Coronary artery (tissue), 2 donors: Measurements from ENCODE around the gene DMGDH.

ENCODE experiments used
- DNase-seq: peaks from one replicate; pipeline ENCODE4 v3.0.0-alpha.2; 2017; ENCODE audit warnings: low spot score
- H3K27ac ChIP-seq, 2 donors: fragments of 200-600 bp; sonication (generic); one replicate each; pipeline ENCODE4 v1.5.1; 2016 to 2019
- H3K4me3 ChIP-seq: fragments of 200-600 bp; sonication (generic); 2 replicates; pipeline ENCODE4 v1.5.1; 2016; ENCODE audit warnings: mild to moderate bottlenecking, moderate library complexity
- TF ChIP-seq, protein P1 (sequence below): fragments of 200-600 bp; sonication (generic); IDR thresholded peaks from one replicate; pipeline ENCODE4 v1.5.1; 2019; ENCODE audit warnings: antibody characterized with exemption

DMGDH gene

DNA sequence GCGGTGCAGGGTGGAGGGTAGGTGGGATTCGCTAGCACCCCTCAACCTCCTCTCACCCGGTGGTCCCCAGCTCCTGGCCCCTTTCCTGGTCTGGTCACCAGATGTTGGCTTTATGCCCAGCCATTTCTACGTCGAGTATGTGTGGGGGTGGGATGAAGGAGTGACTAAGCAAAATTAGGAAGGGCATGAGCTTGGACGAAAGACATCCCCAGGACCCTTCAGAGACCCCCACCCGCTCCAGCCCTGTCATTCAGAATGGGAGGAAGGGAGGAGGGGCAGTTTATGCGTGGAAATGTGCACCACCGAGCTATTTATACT lies 835 bp upstream of the DMGDH start:
- no peak for DNase-seq
- TF ChIP-seq, protein P1, sequence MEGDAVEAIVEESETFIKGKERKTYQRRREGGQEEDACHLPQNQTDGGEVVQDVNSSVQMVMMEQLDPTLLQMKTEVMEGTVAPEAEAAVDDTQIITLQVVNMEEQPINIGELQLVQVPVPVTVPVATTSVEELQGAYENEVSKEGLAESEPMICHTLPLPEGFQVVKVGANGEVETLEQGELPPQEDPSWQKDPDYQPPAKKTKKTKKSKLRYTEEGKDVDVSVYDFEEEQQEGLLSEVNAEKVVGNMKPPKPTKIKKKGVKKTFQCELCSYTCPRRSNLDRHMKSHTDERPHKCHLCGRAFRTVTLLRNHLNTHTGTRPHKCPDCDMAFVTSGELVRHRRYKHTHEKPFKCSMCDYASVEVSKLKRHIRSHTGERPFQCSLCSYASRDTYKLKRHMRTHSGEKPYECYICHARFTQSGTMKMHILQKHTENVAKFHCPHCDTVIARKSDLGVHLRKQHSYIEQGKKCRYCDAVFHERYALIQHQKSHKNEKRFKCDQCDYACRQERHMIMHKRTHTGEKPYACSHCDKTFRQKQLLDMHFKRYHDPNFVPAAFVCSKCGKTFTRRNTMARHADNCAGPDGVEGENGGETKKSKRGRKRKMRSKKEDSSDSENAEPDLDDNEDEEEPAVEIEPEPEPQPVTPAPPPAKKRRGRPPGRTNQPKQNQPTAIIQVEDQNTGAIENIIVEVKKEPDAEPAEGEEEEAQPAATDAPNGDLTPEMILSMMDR: no peak
- Histone ChIP-seq H3K4me3 (peak overlapping the region; percentile 66), H3K27ac (no peak overlapping the region)

DNA sequence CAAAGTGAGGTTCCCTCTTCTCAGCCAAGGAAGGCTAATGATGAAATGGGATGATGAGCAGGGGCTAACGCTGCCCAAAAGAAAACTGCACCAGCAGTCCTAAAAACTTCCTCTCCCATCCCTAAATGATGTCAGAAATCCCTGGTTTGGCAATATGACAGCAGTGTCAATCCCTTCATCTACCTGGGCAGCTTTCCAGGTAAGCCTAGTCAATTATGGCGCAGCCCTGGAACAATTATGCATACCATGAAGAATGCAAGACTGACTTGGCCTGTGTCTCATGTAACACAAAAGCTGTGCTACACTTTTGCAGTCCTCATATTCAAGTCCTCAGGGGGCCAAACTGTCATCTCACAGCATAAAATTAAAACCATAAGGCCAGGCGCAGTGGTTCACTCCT lies 7.0 kb downstream of the DMGDH start:
- DNase-seq: no peak
- TF ChIP-seq, protein P1: no peak
- Histone ChIP-seq H3K4me3 (no peak overlapping the region), H3K27ac (no peak overlapping the region)

DNA sequence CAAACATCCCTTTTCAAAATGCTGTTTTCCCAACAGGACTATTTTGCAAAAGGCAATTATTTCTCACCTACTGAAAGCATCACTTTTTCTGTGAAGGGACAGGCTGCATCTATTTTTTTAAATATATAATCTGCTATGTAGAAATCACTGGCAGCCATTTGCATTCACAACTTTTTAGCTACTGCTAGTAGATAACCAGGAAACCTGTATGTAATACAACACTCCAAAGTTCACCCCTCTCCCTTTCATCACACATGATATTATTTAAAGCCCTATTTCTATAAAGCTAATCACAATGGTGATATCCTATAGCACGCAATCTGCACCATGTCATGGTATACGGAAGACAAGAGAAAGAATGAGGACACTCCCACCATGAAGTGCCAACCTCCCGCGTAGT lies 9.8 kb downstream of the DMGDH start:
- TF ChIP-seq, protein P1: no peak
- no peak overlapping the region for H3K4me3 ChIP-seq
- DNase-seq: no peak
- H3K27ac ChIP-seq: no peak overlapping the region

DNA sequence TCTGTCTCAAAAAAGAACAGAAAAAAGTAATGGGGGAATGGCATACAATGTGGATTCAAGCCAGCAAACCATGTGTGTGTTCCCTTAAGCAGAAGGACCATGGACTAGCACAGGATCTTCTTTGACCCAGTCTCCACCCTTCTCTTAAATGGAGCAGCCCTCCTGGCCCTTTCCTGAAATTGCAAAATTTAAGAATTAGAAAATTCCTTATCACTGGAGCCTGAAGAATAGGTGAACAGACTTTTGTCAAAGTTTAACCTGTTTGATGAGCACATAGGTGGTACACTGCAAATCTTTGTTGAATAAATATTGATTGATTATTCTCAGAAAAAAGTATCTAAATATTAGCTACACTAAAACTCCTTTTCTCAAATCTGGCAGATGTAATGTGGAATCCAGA lies 12.6 kb downstream of the DMGDH start:
- no peak overlapping the region for H3K27ac ChIP-seq
- H3K4me3 ChIP-seq: no peak overlapping the region
- TF ChIP-seq, protein P1: no peak
- DNase-seq: no peak

DNA sequence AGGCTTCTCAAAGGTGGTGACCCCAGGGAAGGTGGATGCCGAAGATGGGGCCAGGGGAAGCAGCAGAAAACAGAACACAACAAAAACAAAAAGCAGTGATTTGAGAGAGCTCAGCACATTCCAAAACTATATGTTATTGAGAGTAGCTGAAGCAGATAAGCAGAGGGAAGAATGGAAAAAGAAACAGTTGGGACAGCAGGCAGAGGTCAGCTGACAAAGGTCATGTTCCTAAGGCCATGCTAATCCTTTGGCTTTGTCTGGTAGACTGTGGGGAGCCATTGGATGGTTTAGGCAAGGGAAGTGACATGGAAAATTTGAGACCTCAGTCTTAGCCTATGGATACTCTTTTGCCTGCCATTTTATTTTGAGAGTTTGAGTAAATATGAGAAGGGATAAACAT lies 14.5 kb downstream of the DMGDH start:
- no peak for DNase-seq
- no peak overlapping the region for H3K27ac ChIP-seq
- H3K4me3 ChIP-seq: no peak overlapping the region
- TF ChIP-seq, protein P1: no peak

DNA sequence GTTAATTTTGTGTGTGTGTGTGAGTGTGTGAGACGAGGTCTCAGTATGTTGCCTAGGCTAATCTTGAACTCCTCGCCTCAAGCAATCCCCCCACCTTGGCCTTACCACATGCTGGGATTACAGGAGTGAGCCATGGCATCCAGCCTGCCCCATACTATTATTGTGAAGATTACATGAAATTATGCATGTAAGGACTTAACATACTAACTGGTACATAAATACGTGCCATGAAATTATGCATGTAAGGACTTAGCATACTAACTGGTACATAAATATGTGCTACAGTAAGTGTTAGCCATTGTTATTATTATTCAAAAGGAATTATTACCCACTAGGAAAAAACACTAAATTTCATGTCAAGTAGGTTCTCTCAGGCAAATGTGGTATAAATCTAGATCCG lies 16.2 kb downstream of the DMGDH start:
- Histone ChIP-seq H3K4me3 (no peak overlapping the region), H3K27ac (no peak overlapping the region)
- DNase-seq: no peak
- TF ChIP-seq, protein P1: no peak

DNA sequence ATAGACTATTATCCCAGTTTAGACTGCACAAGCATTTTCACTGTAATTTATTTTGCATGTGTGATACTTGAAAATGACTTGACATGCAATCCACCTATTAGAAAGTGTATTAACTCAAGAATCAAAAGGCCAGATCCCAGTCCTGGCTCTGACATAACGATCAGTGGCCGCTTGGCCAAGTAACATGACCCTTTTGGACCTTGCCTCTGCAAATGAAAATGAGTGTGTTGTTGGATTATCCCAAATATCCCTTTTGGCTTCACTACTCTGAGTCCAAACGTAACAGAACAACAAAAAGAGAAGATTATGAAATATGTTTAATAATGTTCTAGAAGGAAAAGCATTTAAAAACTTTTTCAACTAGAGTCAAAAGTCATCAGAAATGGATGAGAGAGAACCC lies 19.0 kb downstream of the DMGDH start:
- TF ChIP-seq, protein P1: no peak
- no peak for DNase-seq
- Histone ChIP-seq H3K4me3 (no peak overlapping the region), H3K27ac (no peak overlapping the region)
